ENCODE results near the gene IFNE.
"Not testable (repeated sequence)": the region's sequence is repeated elsewhere in the genome, so short reads cannot be mapped to it uniquely, and the experiment has no call there.

Gene IFNE

DNA sequence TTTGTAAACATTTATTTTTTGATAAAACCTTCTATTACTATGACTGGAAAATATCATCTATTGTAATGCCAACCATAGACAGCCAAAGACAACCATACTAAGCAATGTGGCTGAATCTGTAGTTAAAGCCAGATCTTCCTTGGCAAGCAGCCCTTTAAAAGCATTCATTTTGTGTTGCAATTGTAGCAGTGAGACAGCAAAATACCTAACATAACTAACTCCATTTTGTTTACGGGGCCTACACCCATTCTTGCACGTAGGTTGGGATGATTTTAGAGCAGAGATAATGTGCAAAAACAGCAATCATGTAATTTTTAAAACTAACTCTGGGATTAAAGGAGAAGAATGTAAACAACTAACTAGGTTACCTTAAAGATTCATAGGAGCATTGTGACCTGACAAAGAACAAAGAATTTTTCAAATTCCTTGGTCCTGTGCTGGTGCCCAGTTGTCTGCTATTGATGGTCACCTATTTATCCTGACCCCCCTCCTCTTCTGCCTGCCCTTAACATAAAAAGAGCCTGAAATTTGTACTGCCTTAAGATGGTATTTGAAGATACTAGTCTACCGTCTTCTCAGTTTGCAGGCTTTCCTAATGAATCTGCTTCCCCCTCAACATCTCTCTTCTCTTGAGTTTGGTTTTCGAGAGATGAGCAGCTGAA, 31.2 kb downstream of the IFNE start (continued):
- TF ChIP-seq, protein P1, sequence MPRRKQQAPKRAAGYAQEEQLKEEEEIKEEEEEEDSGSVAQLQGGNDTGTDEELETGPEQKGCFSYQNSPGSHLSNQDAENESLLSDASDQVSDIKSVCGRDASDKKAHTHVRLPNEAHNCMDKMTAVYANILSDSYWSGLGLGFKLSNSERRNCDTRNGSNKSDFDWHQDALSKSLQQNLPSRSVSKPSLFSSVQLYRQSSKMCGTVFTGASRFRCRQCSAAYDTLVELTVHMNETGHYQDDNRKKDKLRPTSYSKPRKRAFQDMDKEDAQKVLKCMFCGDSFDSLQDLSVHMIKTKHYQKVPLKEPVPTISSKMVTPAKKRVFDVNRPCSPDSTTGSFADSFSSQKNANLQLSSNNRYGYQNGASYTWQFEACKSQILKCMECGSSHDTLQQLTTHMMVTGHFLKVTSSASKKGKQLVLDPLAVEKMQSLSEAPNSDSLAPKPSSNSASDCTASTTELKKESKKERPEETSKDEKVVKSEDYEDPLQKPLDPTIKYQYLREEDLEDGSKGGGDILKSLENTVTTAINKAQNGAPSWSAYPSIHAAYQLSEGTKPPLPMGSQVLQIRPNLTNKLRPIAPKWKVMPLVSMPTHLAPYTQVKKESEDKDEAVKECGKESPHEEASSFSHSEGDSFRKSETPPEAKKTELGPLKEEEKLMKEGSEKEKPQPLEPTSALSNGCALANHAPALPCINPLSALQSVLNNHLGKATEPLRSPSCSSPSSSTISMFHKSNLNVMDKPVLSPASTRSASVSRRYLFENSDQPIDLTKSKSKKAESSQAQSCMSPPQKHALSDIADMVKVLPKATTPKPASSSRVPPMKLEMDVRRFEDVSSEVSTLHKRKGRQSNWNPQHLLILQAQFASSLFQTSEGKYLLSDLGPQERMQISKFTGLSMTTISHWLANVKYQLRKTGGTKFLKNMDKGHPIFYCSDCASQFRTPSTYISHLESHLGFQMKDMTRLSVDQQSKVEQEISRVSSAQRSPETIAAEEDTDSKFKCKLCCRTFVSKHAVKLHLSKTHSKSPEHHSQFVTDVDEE (CRISPR knock-in tag; IDR thresholded peaks at IDR 0.05): no peak
- TF ChIP-seq BACH2 (CRISPR knock-in tag; IDR thresholded peaks at IDR 0.05; ENCODE audit: borderline replicate concordance): no peak
- TF ChIP-seq PPARA (CRISPR knock-in tag; IDR thresholded peaks at IDR 0.05; ENCODE audit: borderline replicate concordance): no peak
- TF ChIP-seq CSDC2 (CRISPR knock-in tag; IDR thresholded peaks at IDR 0.05): no peak
- TF ChIP-seq, protein P2, sequence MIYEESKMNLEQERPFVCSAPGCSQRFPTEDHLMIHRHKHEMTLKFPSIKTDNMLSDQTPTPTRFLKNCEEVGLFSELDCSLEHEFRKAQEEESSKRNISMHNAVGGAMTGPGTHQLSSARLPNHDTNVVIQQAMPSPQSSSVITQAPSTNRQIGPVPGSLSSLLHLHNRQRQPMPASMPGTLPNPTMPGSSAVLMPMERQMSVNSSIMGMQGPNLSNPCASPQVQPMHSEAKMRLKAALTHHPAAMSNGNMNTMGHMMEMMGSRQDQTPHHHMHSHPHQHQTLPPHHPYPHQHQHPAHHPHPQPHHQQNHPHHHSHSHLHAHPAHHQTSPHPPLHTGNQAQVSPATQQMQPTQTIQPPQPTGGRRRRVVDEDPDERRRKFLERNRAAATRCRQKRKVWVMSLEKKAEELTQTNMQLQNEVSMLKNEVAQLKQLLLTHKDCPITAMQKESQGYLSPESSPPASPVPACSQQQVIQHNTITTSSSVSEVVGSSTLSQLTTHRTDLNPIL (CRISPR knock-in tag; IDR thresholded peaks at IDR 0.05; ENCODE audit: low read depth): no peak

- not testable (repeated sequence) for ATAC-seq
Measured at GRCh38 chr9:21449312-21449711, 32.8 kb downstream of the IFNE start.

- no peak for ATAC-seq
- TF ChIP-seq ZNF565 (CRISPR knock-in tag; conservative IDR thresholded peaks at IDR 0.05; ENCODE audit: low read depth) (no peak), RARB (CRISPR knock-in tag; IDR thresholded peaks at IDR 0.05) (no peak), CSDC2 (CRISPR knock-in tag; IDR thresholded peaks at IDR 0.05) (no peak), OSR1 (CRISPR knock-in tag; IDR thresholded peaks at IDR 0.05) (no peak), GLIS3 (CRISPR knock-in tag; IDR thresholded peaks at IDR 0.05) (no peak), ISL1 (CRISPR knock-in tag; IDR thresholded peaks at IDR 0.05) (no peak), ZNF8 (CRISPR knock-in tag; IDR thresholded peaks at IDR 0.05) (no peak), TOX (CRISPR knock-in tag; IDR thresholded peaks at IDR 0.05; ENCODE audit: borderline replicate concordance) (no peak), BACH2 (CRISPR knock-in tag; IDR thresholded peaks at IDR 0.05; ENCODE audit: borderline replicate concordance) (no peak), ZNF70 (CRISPR knock-in tag; IDR thresholded peaks at IDR 0.05) (no peak), POU6F1 (CRISPR knock-in tag; IDR thresholded peaks at IDR 0.05; ENCODE audit: borderline replicate concordance, low read depth) (no peak), ZC3H10 (CRISPR knock-in tag; IDR thresholded peaks at IDR 0.05) (no peak)
- TF ChIP-seq, protein P2 (CRISPR knock-in tag; IDR thresholded peaks at IDR 0.05; ENCODE audit: low read depth): no peak
Measured at GRCh38 chr9:21443849-21444625, 38.1 kb downstream of the IFNE start.

DNA sequence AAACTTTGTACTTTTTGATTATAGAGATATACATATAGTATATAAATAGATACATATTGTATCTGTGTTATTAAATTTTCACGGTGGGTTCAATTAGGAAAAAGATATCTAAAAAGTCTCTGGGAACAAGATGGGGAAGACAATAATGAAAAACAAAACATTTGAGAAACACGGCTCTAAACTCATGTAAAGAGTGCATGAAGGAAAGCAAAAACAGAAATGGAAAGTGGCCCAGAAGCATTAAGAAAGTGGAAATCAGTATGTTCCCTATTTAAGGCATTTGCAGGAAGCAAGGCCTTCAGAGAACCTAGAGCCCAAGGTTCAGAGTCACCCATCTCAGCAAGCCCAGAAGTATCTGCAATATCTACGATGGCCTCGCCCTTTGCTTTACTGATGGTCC, 42.0 kb downstream of the IFNE start, which contains the start of gene IFNA1:
Gene IFNA1, plus strand, starts transcription at position 301 of the 400 bp plus-strand sequence. Its CDS starts 69 bp downstream, at position 370.
- ATAC-seq: no peak
- TF ChIP-seq, protein P1 (CRISPR knock-in tag; IDR thresholded peaks at IDR 0.05): no peak
- TF ChIP-seq ZFP3 (CRISPR knock-in tag; IDR thresholded peaks at IDR 0.05) (no peak), TCF4 (CRISPR knock-in tag; IDR thresholded peaks at IDR 0.05; ENCODE audit: borderline replicate concordance) (no peak), BACH2 (CRISPR knock-in tag; IDR thresholded peaks at IDR 0.05; ENCODE audit: borderline replicate concordance) (no peak), ARNTL (CRISPR knock-in tag; IDR thresholded peaks at IDR 0.05; ENCODE audit: borderline replicate concordance, low read depth) (no peak)

DNA sequence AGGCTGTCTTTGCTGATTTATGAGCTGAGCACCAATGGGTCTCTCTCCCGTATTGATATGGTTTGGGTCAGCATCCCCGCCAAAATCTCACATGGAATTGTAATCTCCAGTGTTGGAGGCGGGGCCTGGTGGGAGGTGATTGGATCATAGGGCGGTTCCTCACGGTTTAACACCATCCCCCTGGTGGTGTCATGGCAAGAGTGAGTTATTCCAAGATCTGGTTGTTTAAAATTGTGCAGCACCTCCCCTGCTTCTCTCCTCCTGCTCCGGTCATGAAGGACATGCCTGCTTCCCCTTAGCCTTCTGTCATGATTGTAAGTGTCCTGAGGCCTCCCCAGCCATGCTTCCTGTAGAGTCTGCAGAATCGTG, 47.1 kb downstream of the IFNE start:
- ATAC-seq: not testable (repeated sequence)
